GM20000 (cell line): Measurements from ENCODE around the gene SLC6A4.
"Not testable (repeated sequence)": the region's sequence is repeated elsewhere in the genome, so short reads cannot be mapped to it uniquely, and the experiment has no call there.

Experiments
- DNase-seq: peaks from one replicate; pipeline ENCODE4 v3.0.0; 2012; ENCODE audit warnings: low spot score
- CTCF ChIP-seq: IDR thresholded peaks from 2 replicates; pipeline ENCODE4 v1.5.1; 2012; ENCODE audit warnings: mild to moderate bottlenecking, control low read depth; ENCODE audit errors: extremely low read depth, missing control alignments

SLC6A4 gene

GRCh38 chr17:30148376-30148775 lies 87.1 kb downstream of the SLC6A4 start:
- no peak for TF ChIP-seq CTCF
- no peak for DNase-seq

- DNase-seq, result not testable (repeated sequence)
These were observed 87.6 kb downstream of the SLC6A4 start for GRCh38 chr17:30147860-30148259.
